Islet precursor cell (in vitro differentiated cells): ENCODE data around the gene ZC2HC1B.

Experiments used
- DNase-seq: peaks from one replicate; pipeline ENCODE4 v3.0.0-alpha.2; 2018

The ZC2HC1B gene

GRCh38 chr6:143936347-143936746 lies 72.1 kb downstream of the ZC2HC1B start:
- no peak for DNase-seq

GRCh38 chr6:143936778-143937667 lies 72.7 kb downstream of the ZC2HC1B start:
- no peak for DNase-seq

GRCh38 chr6:143937668-143937970 lies 73.3 kb downstream of the ZC2HC1B start:
- DNase-seq = no peak

GRCh38 chr6:143939364-143939763 lies 75.1 kb downstream of the ZC2HC1B start:
- DNase-seq = no peak

GRCh38 chr6:143940011-143940597 lies 75.8 kb downstream of the ZC2HC1B start:
- DNase-seq = no peak

- DNase-seq = peak; percentile 84
Measured at GRCh38 chr6:143941852-143942627, 77.8 kb downstream of the ZC2HC1B start.

GRCh38 chr6:143948208-143948607 lies 83.9 kb downstream of the ZC2HC1B start:
- DNase-seq = no peak

- DNase-seq = no peak
Measured at GRCh38 chr6:143949535-143949934, 85.3 kb downstream of the ZC2HC1B start.

GRCh38 chr6:143949962-143950361 lies 85.7 kb downstream of the ZC2HC1B start:
- DNase-seq = no peak

GRCh38 chr6:143950875-143951274 lies 86.6 kb downstream of the ZC2HC1B start:
- no peak for DNase-seq

GRCh38 chr6:143952060-143952778 lies 87.9 kb downstream of the ZC2HC1B start:
- DNase-seq = no peak

- no peak for DNase-seq
Measured at GRCh38 chr6:143952947-143953701, 88.8 kb downstream of the ZC2HC1B start.

GRCh38 chr6:143953922-143954321 lies 89.6 kb downstream of the ZC2HC1B start:
- DNase-seq = no peak

GRCh38 chr6:143955971-143956370 lies 91.7 kb downstream of the ZC2HC1B start:
- DNase-seq = no peak

GRCh38 chr6:143957679-143958274 lies 93.5 kb downstream of the ZC2HC1B start:
- no peak for DNase-seq

- peak; percentile 91 for DNase-seq
Measured at GRCh38 chr6:143958839-143959399, 94.6 kb downstream of the ZC2HC1B start.

GRCh38 chr6:143959927-143960326 lies 95.7 kb downstream of the ZC2HC1B start:
- peak; percentile 59 for DNase-seq

- DNase-seq = no peak
Measured at GRCh38 chr6:143961066-143961465, 96.8 kb downstream of the ZC2HC1B start.

GRCh38 chr6:143961886-143962878 lies 97.9 kb downstream of the ZC2HC1B start:
- DNase-seq = no peak
